ENCODE measurements around the gene EDN3.

DNA sequence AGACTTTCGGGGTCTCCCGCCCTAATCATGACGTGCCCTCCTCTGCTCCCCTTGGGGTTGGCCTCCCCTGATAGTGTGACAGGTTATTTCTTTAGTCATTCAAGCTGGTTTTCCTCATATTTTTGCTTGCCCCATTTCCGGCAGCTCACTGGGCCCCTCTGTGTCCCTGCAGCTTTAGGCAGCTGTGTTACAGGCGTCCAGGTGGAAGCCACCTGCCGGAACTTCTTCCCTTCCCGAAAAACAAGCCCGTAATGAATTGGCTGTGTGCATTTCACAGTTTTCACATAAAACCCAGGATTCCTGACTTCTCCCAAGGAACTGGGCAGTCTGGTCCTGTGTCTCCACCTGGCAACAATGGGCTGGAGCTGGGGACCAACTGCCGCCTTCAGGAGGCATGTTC, 52.6 kb downstream of the EDN3 start:
- TF ChIP-seq, protein P1, sequence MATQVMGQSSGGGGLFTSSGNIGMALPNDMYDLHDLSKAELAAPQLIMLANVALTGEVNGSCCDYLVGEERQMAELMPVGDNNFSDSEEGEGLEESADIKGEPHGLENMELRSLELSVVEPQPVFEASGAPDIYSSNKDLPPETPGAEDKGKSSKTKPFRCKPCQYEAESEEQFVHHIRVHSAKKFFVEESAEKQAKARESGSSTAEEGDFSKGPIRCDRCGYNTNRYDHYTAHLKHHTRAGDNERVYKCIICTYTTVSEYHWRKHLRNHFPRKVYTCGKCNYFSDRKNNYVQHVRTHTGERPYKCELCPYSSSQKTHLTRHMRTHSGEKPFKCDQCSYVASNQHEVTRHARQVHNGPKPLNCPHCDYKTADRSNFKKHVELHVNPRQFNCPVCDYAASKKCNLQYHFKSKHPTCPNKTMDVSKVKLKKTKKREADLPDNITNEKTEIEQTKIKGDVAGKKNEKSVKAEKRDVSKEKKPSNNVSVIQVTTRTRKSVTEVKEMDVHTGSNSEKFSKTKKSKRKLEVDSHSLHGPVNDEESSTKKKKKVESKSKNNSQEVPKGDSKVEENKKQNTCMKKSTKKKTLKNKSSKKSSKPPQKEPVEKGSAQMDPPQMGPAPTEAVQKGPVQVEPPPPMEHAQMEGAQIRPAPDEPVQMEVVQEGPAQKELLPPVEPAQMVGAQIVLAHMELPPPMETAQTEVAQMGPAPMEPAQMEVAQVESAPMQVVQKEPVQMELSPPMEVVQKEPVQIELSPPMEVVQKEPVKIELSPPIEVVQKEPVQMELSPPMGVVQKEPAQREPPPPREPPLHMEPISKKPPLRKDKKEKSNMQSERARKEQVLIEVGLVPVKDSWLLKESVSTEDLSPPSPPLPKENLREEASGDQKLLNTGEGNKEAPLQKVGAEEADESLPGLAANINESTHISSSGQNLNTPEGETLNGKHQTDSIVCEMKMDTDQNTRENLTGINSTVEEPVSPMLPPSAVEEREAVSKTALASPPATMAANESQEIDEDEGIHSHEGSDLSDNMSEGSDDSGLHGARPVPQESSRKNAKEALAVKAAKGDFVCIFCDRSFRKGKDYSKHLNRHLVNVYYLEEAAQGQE (IDR thresholded peaks at IDR 0.05; ENCODE audit: unreplicated experiment), result no peak
- no peak for TF ChIP-seq ZNF331 (CRISPR knock-in tag; IDR thresholded peaks at IDR 0.05; ENCODE audit: low read depth)
- TF ChIP-seq, protein P2, sequence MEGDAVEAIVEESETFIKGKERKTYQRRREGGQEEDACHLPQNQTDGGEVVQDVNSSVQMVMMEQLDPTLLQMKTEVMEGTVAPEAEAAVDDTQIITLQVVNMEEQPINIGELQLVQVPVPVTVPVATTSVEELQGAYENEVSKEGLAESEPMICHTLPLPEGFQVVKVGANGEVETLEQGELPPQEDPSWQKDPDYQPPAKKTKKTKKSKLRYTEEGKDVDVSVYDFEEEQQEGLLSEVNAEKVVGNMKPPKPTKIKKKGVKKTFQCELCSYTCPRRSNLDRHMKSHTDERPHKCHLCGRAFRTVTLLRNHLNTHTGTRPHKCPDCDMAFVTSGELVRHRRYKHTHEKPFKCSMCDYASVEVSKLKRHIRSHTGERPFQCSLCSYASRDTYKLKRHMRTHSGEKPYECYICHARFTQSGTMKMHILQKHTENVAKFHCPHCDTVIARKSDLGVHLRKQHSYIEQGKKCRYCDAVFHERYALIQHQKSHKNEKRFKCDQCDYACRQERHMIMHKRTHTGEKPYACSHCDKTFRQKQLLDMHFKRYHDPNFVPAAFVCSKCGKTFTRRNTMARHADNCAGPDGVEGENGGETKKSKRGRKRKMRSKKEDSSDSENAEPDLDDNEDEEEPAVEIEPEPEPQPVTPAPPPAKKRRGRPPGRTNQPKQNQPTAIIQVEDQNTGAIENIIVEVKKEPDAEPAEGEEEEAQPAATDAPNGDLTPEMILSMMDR (conservative IDR thresholded peaks at IDR 0.05; ENCODE audit: low read depth in 2 of 2), result no peak
- TF ChIP-seq, protein P3, sequence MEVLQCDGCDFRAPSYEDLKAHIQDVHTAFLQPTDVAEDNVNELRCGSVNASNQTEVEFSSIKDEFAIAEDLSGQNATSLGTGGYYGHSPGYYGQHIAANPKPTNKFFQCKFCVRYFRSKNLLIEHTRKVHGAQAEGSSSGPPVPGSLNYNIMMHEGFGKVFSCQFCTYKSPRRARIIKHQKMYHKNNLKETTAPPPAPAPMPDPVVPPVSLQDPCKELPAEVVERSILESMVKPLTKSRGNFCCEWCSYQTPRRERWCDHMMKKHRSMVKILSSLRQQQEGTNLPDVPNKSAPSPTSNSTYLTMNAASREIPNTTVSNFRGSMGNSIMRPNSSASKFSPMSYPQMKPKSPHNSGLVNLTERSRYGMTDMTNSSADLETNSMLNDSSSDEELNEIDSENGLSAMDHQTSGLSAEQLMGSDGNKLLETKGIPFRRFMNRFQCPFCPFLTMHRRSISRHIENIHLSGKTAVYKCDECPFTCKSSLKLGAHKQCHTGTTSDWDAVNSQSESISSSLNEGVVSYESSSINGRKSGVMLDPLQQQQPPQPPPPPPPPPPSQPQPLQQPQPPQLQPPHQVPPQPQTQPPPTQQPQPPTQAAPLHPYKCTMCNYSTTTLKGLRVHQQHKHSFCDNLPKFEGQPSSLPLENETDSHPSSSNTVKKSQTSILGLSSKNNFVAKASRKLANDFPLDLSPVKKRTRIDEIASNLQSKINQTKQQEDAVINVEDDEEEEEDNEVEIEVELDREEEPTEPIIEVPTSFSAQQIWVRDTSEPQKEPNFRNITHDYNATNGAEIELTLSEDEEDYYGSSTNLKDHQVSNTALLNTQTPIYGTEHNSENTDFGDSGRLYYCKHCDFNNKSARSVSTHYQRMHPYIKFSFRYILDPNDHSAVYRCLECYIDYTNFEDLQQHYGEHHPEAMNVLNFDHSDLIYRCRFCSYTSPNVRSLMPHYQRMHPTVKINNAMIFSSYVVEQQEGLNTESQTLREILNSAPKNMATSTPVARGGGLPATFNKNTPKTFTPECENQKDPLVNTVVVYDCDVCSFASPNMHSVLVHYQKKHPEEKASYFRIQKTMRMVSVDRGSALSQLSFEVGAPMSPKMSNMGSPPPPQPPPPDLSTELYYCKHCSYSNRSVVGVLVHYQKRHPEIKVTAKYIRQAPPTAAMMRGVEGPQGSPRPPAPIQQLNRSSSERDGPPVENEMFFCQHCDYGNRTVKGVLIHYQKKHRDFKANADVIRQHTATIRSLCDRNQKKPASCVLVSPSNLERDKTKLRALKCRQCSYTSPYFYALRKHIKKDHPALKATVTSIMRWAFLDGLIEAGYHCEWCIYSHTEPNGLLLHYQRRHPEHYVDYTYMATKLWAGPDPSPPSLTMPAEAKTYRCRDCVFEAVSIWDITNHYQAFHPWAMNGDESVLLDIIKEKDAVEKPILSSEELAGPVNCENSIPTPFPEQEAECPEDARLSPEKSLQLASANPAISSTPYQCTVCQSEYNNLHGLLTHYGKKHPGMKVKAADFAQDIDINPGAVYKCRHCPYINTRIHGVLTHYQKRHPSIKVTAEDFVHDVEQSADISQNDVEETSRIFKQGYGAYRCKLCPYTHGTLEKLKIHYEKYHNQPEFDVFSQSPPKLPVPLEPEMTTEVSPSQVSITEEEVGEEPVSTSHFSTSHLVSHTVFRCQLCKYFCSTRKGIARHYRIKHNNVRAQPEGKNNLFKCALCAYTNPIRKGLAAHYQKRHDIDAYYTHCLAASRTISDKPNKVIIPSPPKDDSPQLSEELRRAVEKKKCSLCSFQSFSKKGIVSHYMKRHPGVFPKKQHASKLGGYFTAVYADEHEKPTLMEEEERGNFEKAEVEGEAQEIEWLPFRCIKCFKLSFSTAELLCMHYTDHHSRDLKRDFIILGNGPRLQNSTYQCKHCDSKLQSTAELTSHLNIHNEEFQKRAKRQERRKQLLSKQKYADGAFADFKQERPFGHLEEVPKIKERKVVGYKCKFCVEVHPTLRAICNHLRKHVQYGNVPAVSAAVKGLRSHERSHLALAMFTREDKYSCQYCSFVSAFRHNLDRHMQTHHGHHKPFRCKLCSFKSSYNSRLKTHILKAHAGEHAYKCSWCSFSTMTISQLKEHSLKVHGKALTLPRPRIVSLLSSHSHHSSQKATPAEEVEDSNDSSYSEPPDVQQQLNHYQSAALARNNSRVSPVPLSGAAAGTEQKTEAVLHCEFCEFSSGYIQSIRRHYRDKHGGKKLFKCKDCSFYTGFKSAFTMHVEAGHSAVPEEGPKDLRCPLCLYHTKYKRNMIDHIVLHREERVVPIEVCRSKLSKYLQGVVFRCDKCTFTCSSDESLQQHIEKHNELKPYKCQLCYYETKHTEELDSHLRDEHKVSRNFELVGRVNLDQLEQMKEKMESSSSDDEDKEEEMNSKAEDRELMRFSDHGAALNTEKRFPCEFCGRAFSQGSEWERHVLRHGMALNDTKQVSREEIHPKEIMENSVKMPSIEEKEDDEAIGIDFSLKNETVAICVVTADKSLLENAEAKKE (CRISPR knock-in tag; IDR thresholded peaks at IDR 0.05), result no peak
- TF ChIP-seq, protein P4, sequence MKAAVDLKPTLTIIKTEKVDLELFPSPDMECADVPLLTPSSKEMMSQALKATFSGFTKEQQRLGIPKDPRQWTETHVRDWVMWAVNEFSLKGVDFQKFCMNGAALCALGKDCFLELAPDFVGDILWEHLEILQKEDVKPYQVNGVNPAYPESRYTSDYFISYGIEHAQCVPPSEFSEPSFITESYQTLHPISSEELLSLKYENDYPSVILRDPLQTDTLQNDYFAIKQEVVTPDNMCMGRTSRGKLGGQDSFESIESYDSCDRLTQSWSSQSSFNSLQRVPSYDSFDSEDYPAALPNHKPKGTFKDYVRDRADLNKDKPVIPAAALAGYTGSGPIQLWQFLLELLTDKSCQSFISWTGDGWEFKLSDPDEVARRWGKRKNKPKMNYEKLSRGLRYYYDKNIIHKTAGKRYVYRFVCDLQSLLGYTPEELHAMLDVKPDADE (IDR thresholded peaks at IDR 0.05), result no peak
- TF ChIP-seq EZH2phosphoT487 (IDR thresholded peaks at IDR 0.05; ENCODE audit: unreplicated experiment), result no peak
- no peak for TF ChIP-seq CREB1 (CRISPR knock-in tag; IDR thresholded peaks at IDR 0.05; ENCODE audit: low read depth)
- TF ChIP-seq EZH2 (IDR thresholded peaks at IDR 0.05; ENCODE audit: low read depth, unreplicated experiment), result no peak
- no peak for TF ChIP-seq POLR2AphosphoS5 (IDR thresholded peaks at IDR 0.05; ENCODE audit: low read depth)

Measured in GM23338 (cell line).